Activated naive CD8-positive, alpha-beta T cell (primary cell): ENCODE results near the gene MYBPC2.

Experiments used
- H3K27ac Mint-ChIP-seq: one replicate; pipeline ENCODE4 v1.8.0; 2021; ENCODE audit warnings: mixed read lengths
- H3K27me3 Mint-ChIP-seq: one replicate; pipeline ENCODE4 v1.8.0; 2021; ENCODE audit warnings: mixed read lengths
- H3K36me3 Mint-ChIP-seq: one replicate; pipeline ENCODE4 v1.8.0; 2021; ENCODE audit warnings: mixed read lengths
- H3K4me1 Mint-ChIP-seq: one replicate; pipeline ENCODE4 v1.8.0; 2021; ENCODE audit warnings: low read depth, mixed read lengths
- H3K4me3 Mint-ChIP-seq: one replicate; pipeline ENCODE4 v1.8.0; 2021; ENCODE audit warnings: mild to moderate bottlenecking, mixed read lengths
- H3K9me3 Mint-ChIP-seq: one replicate; pipeline ENCODE4 v1.8.0; 2021; ENCODE audit warnings: low read depth, mixed read lengths

MYBPC2 gene

GRCh38 chr19:50401605-50402450 is 30.9 kb upstream of the MYBPC2 start:
- H3K9me3 Mint-ChIP-seq, result no peaks in the 10 kb centered on the region
- H3K27me3 Mint-ChIP-seq, result no peaks in the 10 kb centered on the region
- no peak overlapping the region for H3K4me3 Mint-ChIP-seq
- peaks cover 3% of the 10 kb centered on the region for H3K36me3 Mint-ChIP-seq
- no peaks in the 10 kb centered on the region for H3K4me1 Mint-ChIP-seq
- no peak overlapping the region for H3K27ac Mint-ChIP-seq

GRCh38 chr19:50402544-50403301 is 30.0 kb upstream of the MYBPC2 start:
- peaks cover 3% of the 10 kb centered on the region for H3K36me3 Mint-ChIP-seq
- H3K4me3 Mint-ChIP-seq, result no peak overlapping the region
- H3K27ac Mint-ChIP-seq, result no peak overlapping the region
- H3K4me1 Mint-ChIP-seq, result no peaks in the 10 kb centered on the region
- H3K27me3 Mint-ChIP-seq, result no peaks in the 10 kb centered on the region
- H3K9me3 Mint-ChIP-seq, result no peaks in the 10 kb centered on the region

GRCh38 chr19:50406156-50406820 is 26.4 kb upstream of the MYBPC2 start:
- H3K36me3 Mint-ChIP-seq, result peaks cover 3% of the 10 kb centered on the region
- no peaks in the 10 kb centered on the region for H3K4me1 Mint-ChIP-seq
- no peaks in the 10 kb centered on the region for H3K27me3 Mint-ChIP-seq
- H3K9me3 Mint-ChIP-seq, result no peaks in the 10 kb centered on the region
- H3K4me3 Mint-ChIP-seq, result no peak overlapping the region
- no peak overlapping the region for H3K27ac Mint-ChIP-seq

- H3K27ac Mint-ChIP-seq, result no peak overlapping the region
- no peaks in the 10 kb centered on the region for H3K9me3 Mint-ChIP-seq
- H3K4me3 Mint-ChIP-seq, result no peak overlapping the region
- H3K27me3 Mint-ChIP-seq, result no peaks in the 10 kb centered on the region
- H3K4me1 Mint-ChIP-seq, result no peaks in the 10 kb centered on the region
- H3K36me3 Mint-ChIP-seq, result peaks cover 3% of the 10 kb centered on the region
Measured at GRCh38 chr19:50406829-50407228, 25.9 kb upstream of the MYBPC2 start.

- Mint-ChIP-seq H3K27ac (no peak overlapping the region), H3K27me3 (no peaks in the 10 kb centered on the region), H3K4me1 (no peaks in the 10 kb centered on the region), H3K4me3 (no peak overlapping the region), H3K9me3 (no peaks in the 10 kb centered on the region), H3K36me3 (no peaks in the 10 kb centered on the region)
Measured at GRCh38 chr19:50409347-50409746, 23.3 kb upstream of the MYBPC2 start.

GRCh38 chr19:50410109-50410508 is 22.6 kb upstream of the MYBPC2 start:
- no peak overlapping the region for H3K27ac Mint-ChIP-seq
- H3K9me3 Mint-ChIP-seq, result no peaks in the 10 kb centered on the region
- no peaks in the 10 kb centered on the region for H3K36me3 Mint-ChIP-seq
- no peaks in the 10 kb centered on the region for H3K27me3 Mint-ChIP-seq
- no peaks in the 10 kb centered on the region for H3K4me1 Mint-ChIP-seq
- H3K4me3 Mint-ChIP-seq, result no peak overlapping the region

GRCh38 chr19:50412419-50412818 is 20.3 kb upstream of the MYBPC2 start:
- Mint-ChIP-seq H3K36me3 (no peaks in the 10 kb centered on the region), H3K9me3 (no peaks in the 10 kb centered on the region)

GRCh38 chr19:50413096-50413495 is 19.6 kb upstream of the MYBPC2 start:
- H3K9me3 Mint-ChIP-seq, result no peaks in the 10 kb centered on the region
- H3K4me1 Mint-ChIP-seq, result no peaks in the 10 kb centered on the region
- no peak overlapping the region for H3K4me3 Mint-ChIP-seq
- H3K27me3 Mint-ChIP-seq, result no peaks in the 10 kb centered on the region
- H3K36me3 Mint-ChIP-seq, result no peaks in the 10 kb centered on the region
- no peak overlapping the region for H3K27ac Mint-ChIP-seq

More at GRCh38 chr19:50412419-50412818, 20.3 kb upstream of the MYBPC2 start:
- Mint-ChIP-seq H3K4me1 (no peaks in the 10 kb centered on the region), H3K4me3 (no peak overlapping the region), H3K27ac (no peak overlapping the region), H3K27me3 (no peaks in the 10 kb centered on the region)

- Mint-ChIP-seq H3K9me3 (no peaks in the 10 kb centered on the region), H3K36me3 (no peaks in the 10 kb centered on the region), H3K27ac (no peak overlapping the region), H3K4me1 (no peaks in the 10 kb centered on the region), H3K27me3 (no peaks in the 10 kb centered on the region), H3K4me3 (no peak overlapping the region)
Measured at GRCh38 chr19:50413531-50413930, 19.2 kb upstream of the MYBPC2 start.

- Mint-ChIP-seq H3K27ac (no peak overlapping the region), H3K4me1 (peaks cover 9% of the 10 kb centered on the region), H3K27me3 (peaks cover 9% of the 10 kb centered on the region), H3K9me3 (no peaks in the 10 kb centered on the region), H3K4me3 (no peak overlapping the region), H3K36me3 (no peaks in the 10 kb centered on the region)
Measured at GRCh38 chr19:50414864-50415660, 17.6 kb upstream of the MYBPC2 start.

- Mint-ChIP-seq H3K36me3 (no peaks in the 10 kb centered on the region), H3K4me3 (no peak overlapping the region), H3K27ac (no peak overlapping the region), H3K27me3 (peaks cover 11% of the 10 kb centered on the region), H3K4me1 (peaks cover 12% of the 10 kb centered on the region), H3K9me3 (no peaks in the 10 kb centered on the region)
Measured at GRCh38 chr19:50415661-50416033, 17.0 kb upstream of the MYBPC2 start.

- Mint-ChIP-seq H3K27me3 (peaks cover 15% of the 10 kb centered on the region), H3K9me3 (peaks cover 2% of the 10 kb centered on the region), H3K4me3 (no peak overlapping the region), H3K27ac (no peak overlapping the region), H3K36me3 (peaks cover 2% of the 10 kb centered on the region), H3K4me1 (peaks cover 12% of the 10 kb centered on the region)
Measured at GRCh38 chr19:50416034-50416977, 16.4 kb upstream of the MYBPC2 start.

GRCh38 chr19:50417111-50418081 is 15.3 kb upstream of the MYBPC2 start:
- Mint-ChIP-seq H3K4me3 (no peak overlapping the region), H3K27me3 (peaks cover 17% of the 10 kb centered on the region), H3K4me1 (peaks cover 12% of the 10 kb centered on the region), H3K27ac (no peak overlapping the region), H3K36me3 (peaks cover 2% of the 10 kb centered on the region), H3K9me3 (peaks cover 2% of the 10 kb centered on the region)
